Gastroesophageal sphincter (tissue), 3 donors: ENCODE data around the gene RUSC1.

Experiments
- CTCF ChIP-seq, 4 experiments: fragments of 200-600 bp in 2 of 4; fragments of 450-650 bp in 2 of 4; sonication (generic) in 1 of 4; IDR thresholded peaks; one replicate each; pipeline ENCODE4 v1.5.1; 2017 to 2019; ENCODE audit warnings: antibody characterized with exemption in 4 of 4, mild to moderate bottlenecking in 2 of 4, moderate library complexity in 2 of 4
- POLR2A ChIP-seq, 2 donors: fragments of 450-650 bp; IDR thresholded peaks; one replicate each; pipeline ENCODE4 v1.6.1; 2017; ENCODE audit warnings: antibody characterized with exemption in 2 of 2, mild to moderate bottlenecking in 2 of 2, moderate library complexity in 1 of 2

GRCh38 chr1:155325603-155325893 lies 4.9 kb downstream of the RUSC1 start:
- TF ChIP-seq CTCF (IDR thresholded peaks at IDR 0.05), result no peak
- TF ChIP-seq POLR2A (IDR thresholded peaks at IDR 0.05), result no peak
